Liver (tissue), 9 donors: ENCODE data around the gene PYROXD2. TPM values are rescaled to one million over a fixed set of nuclear protein-coding genes. Genes with fewer than 3 reads are reported as not detected.

ENCODE experiments used
- DNase-seq: peaks from one replicate; pipeline ENCODE4 v3.0.0-alpha.2; 2017; ENCODE audit warnings: low spot score
- H3K27ac ChIP-seq, 2 donors: one replicate each; pipeline ENCODE4 v1.7.0; 2013; ENCODE audit warnings: inconsistent platforms in 2 of 2, low read length in 2 of 2, control low read depth in 1 of 2, low read depth in 1 of 2, mild to moderate bottlenecking in 1 of 2
- H3K27me3 ChIP-seq, 4 donors: one replicate each; pipeline versions ENCODE4 v1.6.1 to v1.7.0; 2013; ENCODE audit warnings: low read length in 3 of 4, inconsistent platforms in 1 of 4, mild to moderate bottlenecking in 1 of 4, moderate library complexity in 1 of 4; ENCODE audit not compliant: control insufficient read depth in 4 of 4, insufficient read depth in 4 of 4
- H3K36me3 ChIP-seq, 4 donors: one replicate each; pipeline versions ENCODE4 v1.6.1 to v1.7.0; 2013; ENCODE audit warnings: low read length in 3 of 4, mild to moderate bottlenecking in 3 of 4, low read depth in 1 of 4, moderate library complexity in 1 of 4; ENCODE audit not compliant: control insufficient read depth in 4 of 4, insufficient read depth in 3 of 4
- H3K4me1 ChIP-seq, 4 donors: one replicate each; pipeline versions ENCODE4 v1.6.1 to v1.7.0; 2013; ENCODE audit warnings: low read length in 3 of 4, mild to moderate bottlenecking in 3 of 4, moderate library complexity in 1 of 4; ENCODE audit not compliant: control insufficient read depth in 4 of 4, insufficient read depth in 4 of 4
- H3K4me3 ChIP-seq, 3 donors: one replicate each; pipeline versions ENCODE4 v1.6.1 to v1.7.0; 2013; ENCODE audit warnings: low read length in 3 of 3, control low read depth in 1 of 3, low read depth in 1 of 3, mild to moderate bottlenecking in 1 of 3
- H3K9ac ChIP-seq, 2 donors: one replicate each; pipeline ENCODE4 v1.7.0; 2013; ENCODE audit warnings: low read length in 2 of 2, mild to moderate bottlenecking in 2 of 2, moderate library complexity in 2 of 2, control low read depth in 1 of 2, low read depth in 1 of 2
- H3K9me3 ChIP-seq, 4 donors: one replicate each; pipeline versions ENCODE4 v1.6.1 to v1.7.0; 2013; ENCODE audit warnings: low read length in 3 of 4; ENCODE audit not compliant: control insufficient read depth in 4 of 4
- ATF3 ChIP-seq: IDR thresholded peaks from 2 replicates; pipeline ENCODE4 v1.6.1; 2016; ENCODE audit warnings: antibody characterized with exemption
- CTCF ChIP-seq: fragments of 150-350 bp; IDR thresholded peaks from 2 replicates; pipeline ENCODE4 v1.5.1; 2017; ENCODE audit warnings: improper control_type of control experiment, low read depth, low read length; ENCODE audit not compliant: missing input control
- EGR1 ChIP-seq, 2 donors: IDR thresholded peaks; 2 replicates each; pipeline ENCODE4 v1.6.1; 2016 to 2018; ENCODE audit warnings: antibody characterized with exemption in 2 of 2, low read depth in 2 of 2
- FOXA1 ChIP-seq: IDR thresholded peaks from 2 replicates; pipeline ENCODE4 v1.6.1; 2016; ENCODE audit warnings: antibody characterized with exemption
- FOXA2 ChIP-seq: IDR thresholded peaks from 2 replicates; pipeline ENCODE4 v1.6.1; 2016; ENCODE audit warnings: antibody characterized with exemption
- HNF4A ChIP-seq, 2 donors: conservative IDR thresholded peaks; 2 replicates each; pipeline ENCODE4 v1.6.1; 2016; ENCODE audit warnings: antibody characterized with exemption in 2 of 2, mild to moderate bottlenecking in 2 of 2
- HNF4G ChIP-seq: IDR thresholded peaks from 2 replicates; pipeline ENCODE4 v1.6.1; 2016; ENCODE audit warnings: antibody characterized with exemption
- JUND ChIP-seq, 2 donors: IDR thresholded peaks; 2 replicates each; pipeline ENCODE4 v1.6.1; 2016; ENCODE audit warnings: antibody characterized with exemption in 2 of 2
- MAX ChIP-seq: IDR thresholded peaks from 2 replicates; pipeline ENCODE4 v1.6.1; 2016; ENCODE audit warnings: antibody characterized with exemption
- NR2F2 ChIP-seq: IDR thresholded peaks from 2 replicates; pipeline ENCODE4 v1.6.1; 2016; ENCODE audit warnings: antibody characterized with exemption
- RAD21 ChIP-seq, 2 donors: IDR thresholded peaks; 2 replicates each; pipeline ENCODE4 v1.6.1; 2016; ENCODE audit warnings: antibody characterized with exemption in 2 of 2, mild to moderate bottlenecking in 2 of 2
- REST ChIP-seq: IDR thresholded peaks from 2 replicates; pipeline ENCODE4 v1.6.1; 2016; ENCODE audit warnings: antibody characterized with exemption, mild to moderate bottlenecking
- RXRA ChIP-seq, 2 donors: IDR thresholded peaks; 2 replicates each; pipeline ENCODE4 v1.6.1; 2017 to 2018; ENCODE audit warnings: antibody characterized with exemption in 2 of 2, mild to moderate bottlenecking in 1 of 2
- SP1 ChIP-seq: IDR thresholded peaks from 2 replicates; pipeline ENCODE4 v1.6.1; 2018; ENCODE audit warnings: antibody characterized with exemption, mild to moderate bottlenecking
- TAF1 ChIP-seq: conservative IDR thresholded peaks from 2 replicates; pipeline ENCODE4 v1.6.1; 2016; ENCODE audit warnings: antibody characterized with exemption, mild to moderate bottlenecking
- YY1 ChIP-seq: IDR thresholded peaks from 2 replicates; pipeline ENCODE4 v1.6.1; 2016; ENCODE audit warnings: antibody characterized with exemption, mild to moderate bottlenecking
- ZBTB33 ChIP-seq: IDR thresholded peaks from 2 replicates; pipeline ENCODE4 v1.6.1; 2016; ENCODE audit warnings: antibody characterized with exemption
- WGBS: extraction: QIAGEN DNeasy Blood & Tissue Kit; methylation state at CpG from one replicate; pipeline ENCODE4 v1.1.7; 2013; 5-methylcytosine and 5-hydroxymethylcytosine counted together
- polyA plus RNA-seq, 2 donors: library from polyadenylated mRNA; stranded (reverse) in 1 of 2; unstranded in 1 of 2; fragments of 200-250 nt in 1 of 2; fragments of >200 nt in 1 of 2; fragmentation: Nextera tagmentation in 1 of 2; extraction: Ambion mirVana in 1 of 2; gene quantifications; one replicate each; pipeline versions ENCODE4 v1.2.1 to v1.2.3, GENCODE V29; 2013 to 2015
- total RNA-seq, 2 donors: library from RNA; depleted of rRNA; stranded (reverse); fragments of >200 nt; gene quantifications; one replicate each; pipeline ENCODE4 v1.2.3, GENCODE V29; 2014
- donor health status: healthy.
- donor health status: healthy.
- donor health status: healthy.
- donor health status: healthy.
- donor health status: healthy.

Gene PYROXD2
- total and polyA plus RNA-seq, 4 donors: 2.3 to 9.0 (median 4.5) TPM

- DNase-seq: no peak
Observed at GRCh38 chr10:98458809-98459784, 44.1 kb upstream of the PYROXD2 start.

GRCh38 chr10:98457721-98458120 lies 42.7 kb upstream of the PYROXD2 start:
- no peaks in the 10 kb centered on the region for H3K4me1 ChIP-seq
- no peak overlapping the region for H3K9ac ChIP-seq
- H3K4me3 ChIP-seq: no peak overlapping the region
- peak; percentile 65 for DNase-seq
- H3K27me3 ChIP-seq: no peaks in the 10 kb centered on the region
- no peaks in the 10 kb centered on the region for H3K9me3 ChIP-seq
- H3K36me3 ChIP-seq: no peaks in the 10 kb centered on the region
- no peak for TF ChIP-seq FOXA1
- no peak for TF ChIP-seq JUND (IDR thresholded peaks at IDR 0.05)
- no peak for TF ChIP-seq RAD21 (IDR thresholded peaks at IDR 0.05)
- TF ChIP-seq FOXA2: no peak
- TF ChIP-seq REST: no peak
- no peak for TF ChIP-seq TAF1
- no peak for TF ChIP-seq HNF4G
- TF ChIP-seq ZBTB33: no peak
- TF ChIP-seq MAX: no peak
- TF ChIP-seq SP1: no peak
- no peak for TF ChIP-seq NR2F2
- TF ChIP-seq CTCF: no peak
- no peak for TF ChIP-seq RXRA (IDR thresholded peaks at IDR 0.05)
- no peak for TF ChIP-seq EGR1 (IDR thresholded peaks at IDR 0.05; ENCODE audit: low read depth in 2 of 2)
- no peak for TF ChIP-seq ATF3
- WGBS: 56% methylated on average over 8 of the region's 8 CpGs
- no peak overlapping the region for H3K27ac ChIP-seq

More at GRCh38 chr10:98458809-98459784, 44.1 kb upstream of the PYROXD2 start:
- Histone ChIP-seq H3K36me3 (no peaks in the 10 kb centered on the region), H3K9ac (no peak overlapping the region), H3K27ac (no peak overlapping the region), H3K4me3 (no peak overlapping the region), H3K27me3 (no peaks in the 10 kb centered on the region), H3K9me3 (no peaks in the 10 kb centered on the region), H3K4me1 (no peaks in the 10 kb centered on the region)
- WGBS: 88% methylated on average over 15 of the region's 15 CpGs
- TF ChIP-seq HNF4G (no peak), YY1 (no peak), HNF4A (conservative IDR thresholded peaks at IDR 0.05) (no peak), NR2F2 (no peak), MAX (no peak)
